GM13977 (cell line): ENCODE measurements around the gene HOXB13.

Experiments
- DNase-seq: peaks from one replicate; pipeline ENCODE4 v3.0.0; 2012; ENCODE audit warnings: low spot score
- CTCF ChIP-seq: IDR thresholded peaks from 2 replicates; pipeline ENCODE4 v1.5.1; 2012; ENCODE audit warnings: mild to moderate bottlenecking, control low read depth; ENCODE audit not compliant: insufficient read depth; ENCODE audit errors: extremely low read depth, missing control alignments
- in situ Hi-C: fragments of 300-500 bp; cut with MboI; formaldehyde crosslinking; loops from one replicate; pipeline ENCODE4 v1.12.0; 2022; ENCODE audit warnings: low sequenced_read_pairs, low pct_unique_long_range_greater_than_20kb, mixed read lengths, inconsistent platforms; ENCODE audit not compliant: unreplicated experiment

Gene HOXB13

GRCh38 chr17:48754500-48755261, 26.1 kb upstream of the HOXB13 start:
- DNase-seq = no peak
- TF ChIP-seq CTCF = no peak
- in situ Hi-C loops = no loop called here

DNA sequence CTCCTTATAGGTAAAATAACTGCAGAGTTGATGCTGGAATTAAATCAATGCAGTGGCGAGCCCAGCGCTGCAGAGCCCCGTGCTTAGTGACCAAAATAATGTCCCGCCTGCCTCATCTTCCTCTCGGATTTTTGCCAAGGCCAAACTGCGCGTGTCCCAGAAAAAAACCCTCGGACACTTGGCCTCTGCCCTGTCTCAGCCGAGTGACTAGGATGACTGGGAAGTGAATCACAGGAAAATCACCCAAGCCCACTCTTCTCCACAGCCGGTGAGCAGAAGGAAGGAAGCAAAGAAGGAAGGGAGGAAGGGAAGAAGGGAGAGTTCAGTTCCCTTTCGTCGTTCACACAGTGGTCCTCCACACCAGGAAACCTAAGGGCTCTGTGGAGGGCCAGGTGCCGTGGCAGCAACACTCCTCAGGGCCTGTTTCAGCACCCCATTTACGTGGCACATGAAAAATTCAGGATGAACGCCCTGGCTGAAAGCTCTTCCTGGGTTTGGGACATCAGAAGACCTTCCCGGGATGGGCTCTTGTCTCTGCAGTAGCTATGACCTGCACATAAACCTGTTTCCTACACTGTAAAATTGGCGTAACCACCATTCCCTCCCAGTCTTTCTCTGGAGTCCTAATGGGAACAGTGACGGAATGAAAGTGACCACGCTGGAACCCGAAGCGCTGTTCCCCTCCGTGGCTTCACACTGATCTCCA, 25.4 kb upstream of the HOXB13 start:
- in situ Hi-C loops = no loop called here
- no peak for DNase-seq
- TF ChIP-seq CTCF = no peak

DNA sequence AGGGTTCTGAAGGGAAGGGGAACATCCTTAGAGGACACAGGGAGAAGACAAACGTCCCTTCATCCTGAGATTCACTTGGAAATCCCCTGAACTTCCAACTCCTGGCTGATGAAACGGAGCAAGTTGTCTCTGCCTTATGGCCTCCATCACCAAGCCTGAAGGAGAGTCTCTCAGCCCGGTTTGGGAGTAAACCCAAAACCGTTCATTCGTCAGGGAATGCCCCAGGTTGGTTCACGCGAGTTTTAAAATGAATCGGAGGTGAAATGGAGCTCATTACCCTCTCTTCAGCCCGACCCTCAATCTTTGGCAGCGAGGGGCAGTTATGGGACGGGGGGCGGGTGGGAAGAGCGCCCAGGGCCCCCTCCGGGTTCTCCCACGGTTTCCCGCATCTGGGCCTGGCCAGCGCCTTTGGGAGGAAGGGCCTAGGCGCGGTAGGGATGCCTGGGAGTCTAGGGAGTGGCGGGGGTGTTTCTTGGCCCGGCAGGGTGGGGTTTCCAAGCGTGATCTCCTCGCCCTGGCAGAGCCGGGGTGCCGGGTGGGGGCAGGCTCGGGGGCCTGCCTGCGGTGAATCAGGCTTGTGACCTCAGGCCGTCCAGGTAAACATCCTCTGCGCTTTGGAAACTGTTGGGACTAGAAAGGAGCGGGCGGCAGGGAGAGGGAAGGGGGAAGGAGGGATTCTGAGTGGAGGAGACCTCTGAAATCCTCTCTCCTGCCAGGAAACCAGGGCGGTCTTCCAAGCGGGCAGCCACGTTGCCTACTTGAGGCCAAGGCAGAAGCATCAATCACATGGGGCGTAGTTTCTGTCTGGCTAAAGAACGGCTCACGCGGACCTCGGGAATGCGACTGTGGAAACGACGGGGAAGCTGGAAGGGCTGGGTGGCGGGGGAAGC, 24.1 kb upstream of the HOXB13 start:
- no peak for TF ChIP-seq CTCF
- DNase-seq = no peak
- in situ Hi-C loops = no loop called here

GRCh38 chr17:48751733-48752398, 23.3 kb upstream of the HOXB13 start:
- DNase-seq = no peak
- TF ChIP-seq CTCF = no peak
- in situ Hi-C loops = no loop called here

- DNase-seq = no peak
- TF ChIP-seq CTCF = no peak
- in situ Hi-C loops = no loop called here
These were observed 22.6 kb upstream of the HOXB13 start for GRCh38 chr17:48751172-48751571.
